K562 (cell line): Measurements from ENCODE around the gene ACRBP. TPM values are rescaled to one million over a fixed set of nuclear protein-coding genes. Genes with fewer than 3 reads are reported as not detected.

Experiments
- CREM ChIP-seq: IDR thresholded peaks from 2 replicates; pipeline ENCODE4 v1.6.1; 2014; ENCODE audit warnings: antibody characterized with exemption, low read depth
- HDAC3 ChIP-seq: fragments of 450-650 bp; IDR thresholded peaks from 2 replicates; pipeline ENCODE4 v1.6.1; 2018; ENCODE audit warnings: borderline replicate concordance, mild to moderate bottlenecking, moderate library complexity; ENCODE audit not compliant: partially characterized antibody
- NRF1 ChIP-seq, 2 experiments: fragments of 450-650 bp; IDR thresholded peaks in 1 of 2; conservative IDR thresholded peaks in 1 of 2; 2 replicates each; pipeline ENCODE4 v1.6.1; 2014; ENCODE audit warnings: mild to moderate bottlenecking in 2 of 2
- PHTF2 ChIP-seq: fragments of 250-450 bp; sonication (Bioruptor Pico); IDR thresholded peaks from 2 replicates; pipeline ENCODE4 v1.5.0; 2021; ENCODE audit warnings: mild to moderate bottlenecking
- POLR2A ChIP-seq: fragments of 450-650 bp; conservative IDR thresholded peaks from 2 replicates; pipeline ENCODE4 v1.6.1; 2016
- POLR2G ChIP-seq: fragments of 200-400 bp; formaldehyde crosslinking; IDR thresholded peaks from 2 replicates; pipeline ENCODE4 v1.6.1; 2017; ENCODE audit warnings: low read depth, mild to moderate bottlenecking, antibody characterized with exemption, low read length, moderate library complexity
- SMAD1 ChIP-seq: fragments of 150-350 bp; IDR thresholded peaks from 2 replicates; pipeline ENCODE4 v1.6.1; 2014; ENCODE audit warnings: low read length, low read depth; ENCODE audit not compliant: partially characterized antibody
- SNIP1 ChIP-seq: fragments of 450-650 bp; IDR thresholded peaks from 2 replicates; pipeline ENCODE4 v1.7.1; 2017; ENCODE audit warnings: low read depth, mild to moderate bottlenecking
- TAF7 ChIP-seq: fragments of 450-650 bp; IDR thresholded peaks from 2 replicates; pipeline ENCODE4 v1.6.1; 2016; ENCODE audit warnings: missing genetic modification characterization, missing compliant biosample characterization
- U2AF1 ChIP-seq: fragments of 200-400 bp; formaldehyde crosslinking; optimal IDR thresholded peaks from 2 replicates; pipeline ENCODE3; 2017; ENCODE audit warnings: mild to moderate bottlenecking, low read depth, low read length, moderate library complexity
- ZNF23 ChIP-seq: fragments of 250-450 bp; sonication (Bioruptor Pico); IDR thresholded peaks from 2 replicates; pipeline ENCODE4 v1.4.0; 2020; ENCODE audit warnings: mild to moderate bottlenecking
- ZNF274 ChIP-seq: IDR thresholded peaks from 2 replicates; pipeline ENCODE4 v1.6.1; 2011; ENCODE audit warnings: low read depth, mild to moderate bottlenecking, low read length, moderate library complexity, borderline replicate concordance
- ZNF444 ChIP-seq: fragments of 250-450 bp; sonication (Bioruptor Pico); IDR thresholded peaks from 2 replicates; pipeline ENCODE4 v1.4.0; 2020; ENCODE audit warnings: mild to moderate bottlenecking, moderate library complexity
- ZNF717 ChIP-seq: fragments of 250-450 bp; sonication (Bioruptor Pico); IDR thresholded peaks from 2 replicates; pipeline ENCODE4 v1.5.0; 2021
- polyA plus RNA-seq, 8 experiments: library from polyadenylated mRNA; depleted of rRNA in 4 of 8; stranded (reverse) in 5 of 8; unstranded in 3 of 8; fragments of >200 nt; fragmentation: Nextera tagmentation in 2 of 8; fragmentation: Illumina TruSeq in 1 of 8; extraction: Ambion mirVana in 2 of 8; extraction: Trizol in 1 of 8; gene quantifications; 2 replicates each; pipeline versions ENCODE4 v1.2.1 to v1.2.3, GENCODE V29; 2011 to 2014; ENCODE audit warnings: inconsistent platforms in 1 of 8, missing spikeins in 1 of 8
- total RNA-seq, 7 experiments: library from RNA; depleted of rRNA in 6 of 7; stranded (reverse); fragments of >200 nt in 6 of 7; fragmentation: Illumina TruSeq in 2 of 7; extraction: Trizol in 2 of 7; gene quantifications; 2 replicates each; pipeline versions ENCODE4 v1.2.1 to v1.2.3, GENCODE V29; 2011 to 2021; ENCODE audit warnings: low replicate concordance in 1 of 7
- TF ChIP-seq, protein P1 (sequence below): sonication (generic); formaldehyde crosslinking; IDR thresholded peaks from 2 replicates; pipeline ENCODE4 v1.8.0; 2022; ENCODE audit warnings: mild to moderate bottlenecking, missing genetic modification reagents, borderline replicate concordance
- TF ChIP-seq, protein P2 (sequence below): fragments of 450-650 bp; formaldehyde crosslinking; IDR thresholded peaks from 2 replicates; pipeline ENCODE4 v1.4.0; 2020; ENCODE audit warnings: mild to moderate bottlenecking, mixed read lengths
- TF ChIP-seq, protein P3 (sequence below), 2 experiments: fragments of 450-650 bp in 1 of 2; sonication (generic) in 1 of 2; formaldehyde crosslinking in 1 of 2; IDR thresholded peaks in 1 of 2; conservative IDR thresholded peaks in 1 of 2; 2 replicates each; pipeline versions ENCODE4 v1.6.1 to v1.8.1; 2016 to 2023; ENCODE audit warnings: mild to moderate bottlenecking in 2 of 2, moderate library complexity in 2 of 2, inconsistent platforms in 1 of 2, missing genetic modification reagents in 1 of 2
- TF ChIP-seq, protein P4 (sequence below), 3 experiments: IDR thresholded peaks in 2 of 3; conservative IDR thresholded peaks in 1 of 3; 2 replicates each; pipeline ENCODE4 v1.5.1; 2011 to 2012; ENCODE audit warnings: low read length in 3 of 3, mild to moderate bottlenecking in 3 of 3, control low read depth in 2 of 3, improper control_type of control experiment in 1 of 3, inconsistent platforms in 1 of 3, low read depth in 1 of 3, mixed read lengths in 1 of 3, moderate library complexity in 1 of 3; ENCODE audit not compliant: insufficient read depth in 2 of 3
- TF ChIP-seq, protein P5 (sequence below): fragments of 250-450 bp; sonication (Bioruptor Pico); IDR thresholded peaks from 2 replicates; pipeline ENCODE4 v1.8.0; 2022; ENCODE audit warnings: inconsistent platforms

ACRBP gene
- total and polyA plus RNA-seq, 9 of the 15 experiments (the other 6 are each of a cell fraction or from before 2014, with no cell fraction given) = 3.1 to 31.8 (median 8.4) TPM

DNA sequence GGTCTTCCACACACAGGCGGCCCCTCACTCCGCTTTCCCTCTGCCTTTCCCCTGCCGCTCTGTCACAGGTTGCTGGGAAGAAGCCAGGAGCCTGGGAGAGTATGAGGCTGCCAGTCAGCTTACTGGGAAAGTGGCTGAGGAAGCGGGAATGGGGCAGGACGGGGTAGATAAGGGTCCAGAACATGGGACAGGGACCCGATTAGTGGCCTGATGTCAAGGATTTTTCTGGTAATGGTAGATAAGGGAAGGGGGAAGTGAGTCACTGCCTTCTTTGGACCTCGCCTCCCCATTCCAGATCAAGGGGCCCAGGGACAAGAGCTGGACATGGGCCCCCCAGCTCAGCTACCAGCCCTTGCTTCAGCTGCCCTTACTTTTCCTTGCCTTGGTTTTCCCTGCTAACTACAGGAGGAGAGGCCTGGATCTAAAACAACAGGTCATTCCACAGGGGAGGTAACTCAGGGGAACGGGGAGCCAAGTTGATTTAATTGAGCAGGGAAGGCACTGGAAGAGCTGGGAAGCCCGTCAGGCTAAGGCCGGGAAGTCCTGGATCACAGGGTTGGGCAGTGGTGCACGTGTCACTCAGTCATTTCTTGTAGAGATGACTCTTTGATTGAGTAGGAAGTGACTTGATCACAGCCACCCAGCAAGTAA is 8.0 kb downstream of the ACRBP start (continued):
- TF ChIP-seq, protein P1, sequence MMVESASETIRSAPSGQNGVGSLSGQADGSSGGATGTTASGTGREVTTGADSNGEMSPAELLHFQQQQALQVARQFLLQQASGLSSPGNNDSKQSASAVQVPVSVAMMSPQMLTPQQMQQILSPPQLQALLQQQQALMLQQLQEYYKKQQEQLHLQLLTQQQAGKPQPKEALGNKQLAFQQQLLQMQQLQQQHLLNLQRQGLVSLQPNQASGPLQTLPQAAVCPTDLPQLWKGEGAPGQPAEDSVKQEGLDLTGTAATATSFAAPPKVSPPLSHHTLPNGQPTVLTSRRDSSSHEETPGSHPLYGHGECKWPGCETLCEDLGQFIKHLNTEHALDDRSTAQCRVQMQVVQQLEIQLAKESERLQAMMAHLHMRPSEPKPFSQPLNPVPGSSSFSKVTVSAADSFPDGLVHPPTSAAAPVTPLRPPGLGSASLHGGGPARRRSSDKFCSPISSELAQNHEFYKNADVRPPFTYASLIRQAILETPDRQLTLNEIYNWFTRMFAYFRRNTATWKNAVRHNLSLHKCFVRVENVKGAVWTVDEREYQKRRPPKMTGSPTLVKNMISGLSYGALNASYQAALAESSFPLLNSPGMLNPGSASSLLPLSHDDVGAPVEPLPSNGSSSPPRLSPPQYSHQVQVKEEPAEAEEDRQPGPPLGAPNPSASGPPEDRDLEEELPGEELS (CRISPR knock-in tag) = no peak
- TF ChIP-seq, protein P2, sequence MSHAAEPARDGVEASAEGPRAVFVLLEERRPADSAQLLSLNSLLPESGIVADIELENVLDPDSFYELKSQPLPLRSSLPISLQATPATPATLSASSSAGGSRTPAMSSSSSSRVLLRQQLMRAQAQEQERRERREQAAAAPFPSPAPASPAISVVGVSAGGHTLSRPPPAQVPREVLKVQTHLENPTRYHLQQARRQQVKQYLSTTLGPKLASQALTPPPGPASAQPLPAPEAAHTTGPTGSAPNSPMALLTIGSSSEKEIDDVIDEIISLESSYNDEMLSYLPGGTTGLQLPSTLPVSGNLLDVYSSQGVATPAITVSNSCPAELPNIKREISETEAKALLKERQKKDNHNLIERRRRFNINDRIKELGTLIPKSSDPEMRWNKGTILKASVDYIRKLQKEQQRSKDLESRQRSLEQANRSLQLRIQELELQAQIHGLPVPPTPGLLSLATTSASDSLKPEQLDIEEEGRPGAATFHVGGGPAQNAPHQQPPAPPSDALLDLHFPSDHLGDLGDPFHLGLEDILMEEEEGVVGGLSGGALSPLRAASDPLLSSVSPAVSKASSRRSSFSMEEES (CRISPR knock-in tag) = no peak
- TF ChIP-seq, protein P3, sequence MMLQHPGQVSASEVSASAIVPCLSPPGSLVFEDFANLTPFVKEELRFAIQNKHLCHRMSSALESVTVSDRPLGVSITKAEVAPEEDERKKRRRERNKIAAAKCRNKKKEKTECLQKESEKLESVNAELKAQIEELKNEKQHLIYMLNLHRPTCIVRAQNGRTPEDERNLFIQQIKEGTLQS (IDR thresholded peaks at IDR 0.05) = peak; percentile 86
- TF ChIP-seq, protein P3 (CRISPR knock-in tag; conservative IDR thresholded peaks at IDR 0.05) = peak; percentile 79; the same call in 1 of the 2 replicates
- peak; percentile 36 for TF ChIP-seq HDAC3
- TF ChIP-seq ZNF23 (CRISPR knock-in tag) = no peak
- no peak for TF ChIP-seq NRF1 (conservative IDR thresholded peaks at IDR 0.05 in 1 of 2, IDR thresholded peaks at IDR 0.05 in 1 of 2)
- no peak for TF ChIP-seq ZNF717 (CRISPR knock-in tag)
- 0 out of 2 replicates have a peak, but pooled peaks have one; percentile 4 for TF ChIP-seq POLR2G
- TF ChIP-seq, protein P4, sequence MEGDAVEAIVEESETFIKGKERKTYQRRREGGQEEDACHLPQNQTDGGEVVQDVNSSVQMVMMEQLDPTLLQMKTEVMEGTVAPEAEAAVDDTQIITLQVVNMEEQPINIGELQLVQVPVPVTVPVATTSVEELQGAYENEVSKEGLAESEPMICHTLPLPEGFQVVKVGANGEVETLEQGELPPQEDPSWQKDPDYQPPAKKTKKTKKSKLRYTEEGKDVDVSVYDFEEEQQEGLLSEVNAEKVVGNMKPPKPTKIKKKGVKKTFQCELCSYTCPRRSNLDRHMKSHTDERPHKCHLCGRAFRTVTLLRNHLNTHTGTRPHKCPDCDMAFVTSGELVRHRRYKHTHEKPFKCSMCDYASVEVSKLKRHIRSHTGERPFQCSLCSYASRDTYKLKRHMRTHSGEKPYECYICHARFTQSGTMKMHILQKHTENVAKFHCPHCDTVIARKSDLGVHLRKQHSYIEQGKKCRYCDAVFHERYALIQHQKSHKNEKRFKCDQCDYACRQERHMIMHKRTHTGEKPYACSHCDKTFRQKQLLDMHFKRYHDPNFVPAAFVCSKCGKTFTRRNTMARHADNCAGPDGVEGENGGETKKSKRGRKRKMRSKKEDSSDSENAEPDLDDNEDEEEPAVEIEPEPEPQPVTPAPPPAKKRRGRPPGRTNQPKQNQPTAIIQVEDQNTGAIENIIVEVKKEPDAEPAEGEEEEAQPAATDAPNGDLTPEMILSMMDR (IDR thresholded peaks at IDR 0.05 in 2 of 3, conservative IDR thresholded peaks at IDR 0.05 in 1 of 3; ENCODE audit: insufficient read depth in 2 of 3, low read depth in 1 of 3, low read length in 3 of 3) = no peak
- TF ChIP-seq ZNF444 (CRISPR knock-in tag) = no peak
- TF ChIP-seq SMAD1 = peak; percentile 69
- TF ChIP-seq POLR2A = no peak; the same call in 1 of the 2 replicates
- TF ChIP-seq, protein P5, sequence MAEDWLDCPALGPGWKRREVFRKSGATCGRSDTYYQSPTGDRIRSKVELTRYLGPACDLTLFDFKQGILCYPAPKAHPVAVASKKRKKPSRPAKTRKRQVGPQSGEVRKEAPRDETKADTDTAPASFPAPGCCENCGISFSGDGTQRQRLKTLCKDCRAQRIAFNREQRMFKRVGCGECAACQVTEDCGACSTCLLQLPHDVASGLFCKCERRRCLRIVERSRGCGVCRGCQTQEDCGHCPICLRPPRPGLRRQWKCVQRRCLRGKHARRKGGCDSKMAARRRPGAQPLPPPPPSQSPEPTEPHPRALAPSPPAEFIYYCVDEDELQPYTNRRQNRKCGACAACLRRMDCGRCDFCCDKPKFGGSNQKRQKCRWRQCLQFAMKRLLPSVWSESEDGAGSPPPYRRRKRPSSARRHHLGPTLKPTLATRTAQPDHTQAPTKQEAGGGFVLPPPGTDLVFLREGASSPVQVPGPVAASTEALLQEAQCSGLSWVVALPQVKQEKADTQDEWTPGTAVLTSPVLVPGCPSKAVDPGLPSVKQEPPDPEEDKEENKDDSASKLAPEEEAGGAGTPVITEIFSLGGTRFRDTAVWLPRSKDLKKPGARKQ (CRISPR knock-in tag) = no peak
- no peak for TF ChIP-seq PHTF2
- no peak for TF ChIP-seq SNIP1
- no peak for TF ChIP-seq TAF7 (tag)
- no peak for TF ChIP-seq ZNF274
- peak; percentile 56; the same call in 1 of the 2 replicates for TF ChIP-seq CREM
- TF ChIP-seq U2AF1 = no peak
